Mesendoderm (in vitro differentiated cells): Measurements from ENCODE around the gene HMMR. TPM values are rescaled to one million over a fixed set of nuclear protein-coding genes. Genes with fewer than 3 reads are reported as not detected.
"Not testable (repeated sequence)": the region's sequence is repeated elsewhere in the genome, so short reads cannot be mapped to it uniquely, and the experiment has no call there.

Experiments
- DNase-seq: peaks from one replicate; pipeline ENCODE4 v3.0.0; 2013
- H2AK5ac ChIP-seq: 2 replicates; pipeline ENCODE4 v1.6.1; 2013; ENCODE audit warnings: low read length, inconsistent platforms
- H2BK120ac ChIP-seq: 2 replicates; pipeline ENCODE4 v1.6.1; 2013; ENCODE audit warnings: low read depth, mild to moderate bottlenecking, low read length, moderate library complexity, mixed read lengths
- H2BK15ac ChIP-seq: replicated peaks from 2 replicates; pipeline ENCODE4 v1.6.1; 2013; ENCODE audit warnings: low read depth, mild to moderate bottlenecking, moderate library complexity
- H2BK5ac ChIP-seq: 2 replicates; pipeline ENCODE4 v1.6.1; 2013; ENCODE audit warnings: low read length, inconsistent platforms
- H3K18ac ChIP-seq: 2 replicates; pipeline ENCODE4 v1.6.1; 2013; ENCODE audit warnings: mild to moderate bottlenecking, low read length, mixed read lengths
- H3K23ac ChIP-seq: one replicate; pipeline ENCODE4 v1.6.1; 2013; ENCODE audit warnings: low read length
- H3K27ac ChIP-seq: 2 replicates; pipeline ENCODE4 v1.5.1; 2013; ENCODE audit warnings: low read depth, mild to moderate bottlenecking, inconsistent platforms, low read length, moderate library complexity
- H3K27me3 ChIP-seq: 2 replicates; pipeline ENCODE4 v1.6.1; 2013; ENCODE audit warnings: low read length, control low read depth, mild to moderate bottlenecking, inconsistent platforms; ENCODE audit not compliant: insufficient read depth, poor library complexity
- H3K36me3 ChIP-seq: 2 replicates; pipeline ENCODE4 v1.6.1; 2013; ENCODE audit warnings: low read length, inconsistent platforms; ENCODE audit not compliant: control insufficient read depth, insufficient read depth
- H3K4ac ChIP-seq: one replicate; pipeline ENCODE4 v1.6.1; 2013; ENCODE audit warnings: low read depth, mild to moderate bottlenecking, low read length, moderate library complexity
- H3K4me1 ChIP-seq: 2 replicates; pipeline ENCODE4 v1.6.1; 2013; ENCODE audit warnings: low read depth, low read length, inconsistent platforms; ENCODE audit not compliant: control insufficient read depth
- H3K4me2 ChIP-seq: 2 replicates; pipeline ENCODE4 v1.6.1; 2013; ENCODE audit warnings: low read length
- H3K4me3 ChIP-seq: 2 replicates; pipeline ENCODE4 v1.5.1; 2013; ENCODE audit warnings: mild to moderate bottlenecking, low read length
- H3K56ac ChIP-seq: one replicate; pipeline ENCODE4 v1.6.1; 2013; ENCODE audit warnings: low read length
- H3K79me1 ChIP-seq: 2 replicates; pipeline ENCODE4 v1.6.1; 2013; ENCODE audit warnings: low read length, inconsistent platforms
- H3K79me2 ChIP-seq: 2 replicates; pipeline ENCODE4 v1.6.1; 2013; ENCODE audit warnings: mild to moderate bottlenecking, low read length; ENCODE audit not compliant: control insufficient read depth, insufficient read depth
- H3K9ac ChIP-seq: 2 replicates; pipeline ENCODE4 v1.6.1; 2013; ENCODE audit warnings: low read length, inconsistent platforms
- H4K5ac ChIP-seq: one replicate; pipeline ENCODE4 v1.6.1; 2013; ENCODE audit warnings: low read length
- H4K8ac ChIP-seq: one replicate; pipeline ENCODE4 v1.6.1; 2013; ENCODE audit warnings: low read depth, mild to moderate bottlenecking, control low read depth, low read length, moderate library complexity
- WGBS: extraction: QIAGEN DNeasy Blood & Tissue Kit; methylation state at CpG from one replicate; pipeline ENCODE4 v1.1.7; 2013; ENCODE audit warnings: low lambda C conversion rate, missing lambda C conversion rate; ENCODE audit not compliant: insufficient coverage; ENCODE audit errors: extremely low coverage; 5-methylcytosine and 5-hydroxymethylcytosine counted together
- polyA plus RNA-seq, 2 experiments: library from polyadenylated mRNA; stranded (reverse); fragments of 200-250 nt; gene quantifications; one replicate each; pipeline ENCODE4 v1.2.3, GENCODE V29; 2013

HMMR gene
- 58.8 TPM for polyA plus RNA-seq (2013, experiment 1 of 2)
- polyA plus RNA-seq (2013, experiment 2 of 2) = 57.7 TPM

GRCh38 chr5:163460562-163461171, at the start of gene HMMR:
TSS of gene HMMR (plus strand) at chr5:163460632. CDS start at chr5:163460693, 61 bp downstream.
- Histone ChIP-seq H2BK120ac (no peak within 1 kb of the TSS), H3K27ac (peak within 1 kb of the TSS; percentile 97), H3K4ac (peak within 1 kb of the TSS; percentile 92), H3K79me2 (peaks cover 5% of the 10 kb centered on the region), H3K23ac (no peak within 1 kb of the TSS), H3K9ac (peak within 1 kb of the TSS; percentile 98), H4K8ac (no peak within 1 kb of the TSS), H3K36me3 (no peaks in the 10 kb centered on the region), H3K79me1 (peaks cover 2% of the 10 kb centered on the region), H3K4me3 (peak within 1 kb of the TSS; percentile 94), H3K56ac (peak within 1 kb of the TSS; percentile 98), H3K18ac (peak within 1 kb of the TSS; percentile 87), H3K4me2 (peak within 1 kb of the TSS; percentile 96), H4K5ac (peak within 1 kb of the TSS; percentile 88), H2BK15ac (no peak within 1 kb of the TSS), H3K4me1 (no peaks in the 10 kb centered on the region), H2AK5ac (peak within 1 kb of the TSS; percentile 6), H2BK5ac (peak within 1 kb of the TSS; percentile 79), H3K27me3 (no peaks in the 10 kb centered on the region)
- no CpG with 5 or more reads among the region's 23 CpGs for WGBS
- peak; percentile 86 for DNase-seq

- H3K4me1 ChIP-seq, H3K36me3 ChIP-seq, H3K4ac ChIP-seq, H4K5ac ChIP-seq, H3K56ac ChIP-seq, H3K4me2 ChIP-seq, H3K79me1 ChIP-seq, H3K18ac ChIP-seq, H4K8ac ChIP-seq, H3K9ac ChIP-seq, H3K4me3 ChIP-seq, H3K79me2 ChIP-seq, H3K27ac ChIP-seq, H2BK5ac ChIP-seq, H2BK120ac ChIP-seq, H2AK5ac ChIP-seq, H3K27me3 ChIP-seq, H3K23ac ChIP-seq, H2BK15ac ChIP-seq: not testable (repeated sequence)
- no CpG with 5 or more reads among the region's 15 CpGs for WGBS
- DNase-seq = peak; percentile 38
Observed at GRCh38 chr5:163415673-163416072, 44.8 kb upstream of the HMMR start.

GRCh38 chr5:163424836-163425235, 35.6 kb upstream of the HMMR start:
- Histone ChIP-seq H3K4me1 (no peaks in the 10 kb centered on the region), H3K4me3 (no peak overlapping the region), H3K56ac (no peak overlapping the region), H3K9ac (no peak overlapping the region), H3K27ac (no peak overlapping the region), H2BK5ac (no peak overlapping the region), H2BK15ac (no peak overlapping the region), H3K79me2 (no peaks in the 10 kb centered on the region), H4K8ac (no peak overlapping the region), H2AK5ac (no peak overlapping the region), H2BK120ac (no peak overlapping the region), H3K18ac (no peak overlapping the region), H3K4me2 (no peak overlapping the region), H4K5ac (no peak overlapping the region), H3K36me3 (no peaks in the 10 kb centered on the region), H3K27me3 (no peaks in the 10 kb centered on the region), H3K79me1 (no peaks in the 10 kb centered on the region), H3K4ac (no peak overlapping the region), H3K23ac (no peak overlapping the region)
- DNase-seq = no peak
- WGBS = no CpG with 5 or more reads among the region's 1 CpG

GRCh38 chr5:163426128-163426527, 34.3 kb upstream of the HMMR start:
- not testable (repeated sequence) for H3K36me3 ChIP-seq, DNase-seq, H2AK5ac ChIP-seq, H3K4me2 ChIP-seq, H4K8ac ChIP-seq, H2BK120ac ChIP-seq, H3K79me1 ChIP-seq, H3K79me2 ChIP-seq, H3K9ac ChIP-seq, H3K4ac ChIP-seq, H3K18ac ChIP-seq, H3K27ac ChIP-seq, H3K27me3 ChIP-seq, H3K4me3 ChIP-seq, H2BK5ac ChIP-seq, H3K4me1 ChIP-seq, H4K5ac ChIP-seq, H2BK15ac ChIP-seq, H3K23ac ChIP-seq, H3K56ac ChIP-seq
- no CpG with 5 or more reads among the region's 4 CpGs for WGBS

GRCh38 chr5:163432544-163432943, 27.9 kb upstream of the HMMR start:
- Histone ChIP-seq H3K56ac (no peak overlapping the region), H3K27ac (peak overlapping the region; percentile 68), H4K5ac (no peak overlapping the region), H3K23ac (no peak overlapping the region), H3K18ac (peak overlapping the region; percentile 60), H3K79me1 (no peaks in the 10 kb centered on the region), H3K36me3 (no peaks in the 10 kb centered on the region), H3K9ac (no peak overlapping the region), H3K4me2 (no peak overlapping the region), H3K4ac (no peak overlapping the region), H3K4me1 (no peaks in the 10 kb centered on the region), H2BK5ac (no peak overlapping the region), H4K8ac (no peak overlapping the region), H3K4me3 (no peak overlapping the region), H2AK5ac (no peak overlapping the region), H3K79me2 (no peaks in the 10 kb centered on the region), H2BK120ac (no peak overlapping the region), H3K27me3 (no peaks in the 10 kb centered on the region), H2BK15ac (no peak overlapping the region)
- no CpG with 5 or more reads among the region's 1 CpG for WGBS
- no peak for DNase-seq

- H3K4me2 ChIP-seq = no peak overlapping the region
- no peak overlapping the region for H3K4me3 ChIP-seq
Observed at GRCh38 chr5:163433271-163433670, 27.2 kb upstream of the HMMR start.

More at GRCh38 chr5:163433271-163433670, 27.2 kb upstream of the HMMR start:
- H4K8ac ChIP-seq = no peak overlapping the region
- no peak overlapping the region for H3K56ac ChIP-seq
- no peaks in the 10 kb centered on the region for H3K27me3 ChIP-seq
- no peak overlapping the region for H2BK5ac ChIP-seq
- H3K79me2 ChIP-seq = peaks cover 4% of the 10 kb centered on the region
- no peaks in the 10 kb centered on the region for H3K79me1 ChIP-seq
- no peak overlapping the region for H4K5ac ChIP-seq
- DNase-seq = peak; percentile 72
- no CpG with 5 or more reads among the region's 5 CpGs for WGBS
- no peak overlapping the region for H2AK5ac ChIP-seq
- no peak overlapping the region for H3K4ac ChIP-seq
- H3K36me3 ChIP-seq = no peaks in the 10 kb centered on the region
- H3K18ac ChIP-seq = no peak overlapping the region
- no peaks in the 10 kb centered on the region for H3K4me1 ChIP-seq
- H3K9ac ChIP-seq = no peak overlapping the region
- peak overlapping the region; percentile 68 for H3K27ac ChIP-seq
- H2BK120ac ChIP-seq = no peak overlapping the region
- no peak overlapping the region for H2BK15ac ChIP-seq
- H3K23ac ChIP-seq = no peak overlapping the region
